SJSA1 (cell line): Measurements from ENCODE around the gene CISH. TPM values are rescaled to one million over a fixed set of nuclear protein-coding genes. Genes with fewer than 3 reads are reported as not detected.

ENCODE experiments used
- DNase-seq, 2 experiments: peaks; one replicate each; pipeline ENCODE4 v3.0.0-alpha.2; 2015 to 2020; ENCODE audit warnings: low spot score in 2 of 2, low read depth in 1 of 2
- H3K27ac ChIP-seq: fragments of 250-450 bp; sonication (Bioruptor Pico); 2 replicates; pipeline ENCODE4 v1.5.1; 2020; ENCODE audit warnings: mild to moderate bottlenecking, moderate library complexity
- H3K27me3 ChIP-seq: fragments of 250-450 bp; sonication (Bioruptor Pico); replicated peaks from 2 replicates; pipeline ENCODE4 v1.5.1; 2020; ENCODE audit warnings: mild to moderate bottlenecking, moderate library complexity
- H3K36me3 ChIP-seq: fragments of 250-450 bp; sonication (Bioruptor Pico); 2 replicates; pipeline ENCODE4 v1.5.1; 2020; ENCODE audit warnings: mild to moderate bottlenecking
- H3K4me1 ChIP-seq: fragments of 250-450 bp; sonication (Bioruptor Pico); replicated peaks from 2 replicates; pipeline ENCODE4 v1.6.1; 2021; ENCODE audit warnings: mild to moderate bottlenecking
- H3K4me3 ChIP-seq: fragments of 250-450 bp; sonication (Bioruptor Pico); 2 replicates; pipeline ENCODE4 v1.5.1; 2020; ENCODE audit warnings: mild to moderate bottlenecking
- H3K9me3 ChIP-seq: fragments of 250-450 bp; sonication (Bioruptor Pico); replicated peaks from 2 replicates; pipeline ENCODE4 v1.5.1; 2020; ENCODE audit warnings: mild to moderate bottlenecking
- total RNA-seq: library from RNA; depleted of rRNA; stranded (reverse); fragments of >200 nt; shearing (Covaris generic); gene quantifications from 2 replicates; pipeline ENCODE4 v1.2.3, GENCODE V29; 2014

Gene CISH
- total RNA-seq, 1 experiment from 2014 or later, result 0.92 TPM

DNA sequence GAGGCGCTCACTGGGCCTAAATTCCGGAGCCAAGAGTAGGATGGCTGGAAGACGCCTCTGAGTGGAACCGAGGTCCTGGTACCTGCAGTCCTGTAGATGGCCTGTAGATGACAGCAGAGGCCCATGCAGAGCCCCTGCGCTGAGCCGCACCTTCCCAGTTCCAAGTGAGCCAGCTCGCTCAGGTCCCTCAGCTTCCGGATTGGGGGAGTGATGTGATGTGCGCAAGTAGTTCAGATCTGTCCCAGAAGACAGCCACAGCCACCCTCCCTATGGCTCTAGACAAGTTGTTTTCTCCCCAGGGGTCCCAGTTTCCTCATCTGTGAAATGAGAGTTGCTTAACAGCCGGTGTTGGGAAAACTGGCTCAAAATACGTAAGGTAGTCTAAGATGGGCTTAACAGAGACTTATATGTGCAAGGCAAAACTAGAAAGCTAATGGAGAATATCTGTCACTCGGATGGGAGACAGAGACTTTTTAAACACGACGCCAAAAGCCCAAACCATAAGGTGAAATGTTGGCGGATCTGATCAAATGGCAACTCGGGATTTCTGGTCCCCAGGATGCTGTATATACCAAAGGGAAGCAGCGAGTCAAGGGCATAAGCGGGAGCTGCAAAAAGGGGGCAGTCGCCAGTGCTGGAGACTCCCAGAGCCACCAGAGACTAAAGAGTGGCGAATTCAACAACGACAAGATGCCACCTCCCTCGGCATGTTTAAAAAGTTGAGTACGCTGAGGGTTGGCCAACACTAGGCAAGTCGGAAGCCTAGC is 4.6 kb upstream of the CISH start:
- Histone ChIP-seq H3K27me3 (no peaks in the 10 kb centered on the region), H3K36me3 (no peaks in the 10 kb centered on the region), H3K27ac (no peak overlapping the region), H3K9me3 (no peaks in the 10 kb centered on the region), H3K4me1 (peaks cover 23% of the 10 kb centered on the region), H3K4me3 (peak overlapping the region; percentile 65)
- peak; percentile 69 to 77 for DNase-seq

DNA sequence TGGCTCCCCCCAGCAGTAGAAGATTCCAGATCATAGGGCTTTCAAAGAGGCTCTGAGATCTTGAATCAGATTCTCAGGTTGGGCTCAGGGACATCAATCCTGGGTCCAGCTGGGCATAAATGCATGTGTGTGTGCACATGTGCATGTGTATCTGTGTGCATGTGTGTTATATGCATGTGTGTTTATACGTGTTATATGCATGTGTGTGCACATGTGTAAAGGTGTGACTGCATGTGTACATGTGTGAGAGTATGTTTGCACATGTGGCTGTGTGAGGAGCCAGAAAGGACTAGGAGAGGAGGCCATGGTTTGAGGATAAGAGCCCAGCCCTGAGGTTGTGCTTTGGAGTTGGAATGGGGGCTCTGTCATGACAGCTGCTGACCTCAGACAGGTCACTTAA is 3.6 kb upstream of the CISH start:
- no peak for DNase-seq
- peaks cover 29% of the 10 kb centered on the region for H3K4me1 ChIP-seq
- no peak overlapping the region for H3K4me3 ChIP-seq
- no peaks in the 10 kb centered on the region for H3K9me3 ChIP-seq
- no peaks in the 10 kb centered on the region for H3K36me3 ChIP-seq
- no peaks in the 10 kb centered on the region for H3K27me3 ChIP-seq
- H3K27ac ChIP-seq, result no peak overlapping the region

GRCh38 chr3:50612970-50613846 is 1.6 kb upstream of the CISH start:
- no peaks in the 10 kb centered on the region for H3K9me3 ChIP-seq
- H3K27me3 ChIP-seq, result no peaks in the 10 kb centered on the region
- H3K36me3 ChIP-seq, result no peaks in the 10 kb centered on the region
- H3K27ac ChIP-seq, result no peak overlapping the region
- H3K4me1 ChIP-seq, result peaks cover 29% of the 10 kb centered on the region
- no peak overlapping the region for H3K4me3 ChIP-seq
- DNase-seq, result no peak

- Histone ChIP-seq H3K9me3 (no peaks in the 10 kb centered on the region), H3K27ac (no peak overlapping the region), H3K36me3 (no peaks in the 10 kb centered on the region), H3K4me3 (peak overlapping the region; percentile 43), H3K27me3 (no peaks in the 10 kb centered on the region), H3K4me1 (peaks cover 22% of the 10 kb centered on the region)
- DNase-seq, result peak in 1 of 2 experiments; percentile 14
These were observed 784 bp upstream of the CISH start for GRCh38 chr3:50612234-50612882.

- Histone ChIP-seq H3K36me3 (no peaks in the 10 kb centered on the region), H3K4me3 (peak overlapping the region; percentile 43), H3K27me3 (no peaks in the 10 kb centered on the region), H3K9me3 (no peaks in the 10 kb centered on the region), H3K4me1 (peaks cover 11% of the 10 kb centered on the region), H3K27ac (no peak overlapping the region)
- no peak for DNase-seq
These were observed 546 bp downstream of the CISH start for GRCh38 chr3:50610992-50611463.

DNA sequence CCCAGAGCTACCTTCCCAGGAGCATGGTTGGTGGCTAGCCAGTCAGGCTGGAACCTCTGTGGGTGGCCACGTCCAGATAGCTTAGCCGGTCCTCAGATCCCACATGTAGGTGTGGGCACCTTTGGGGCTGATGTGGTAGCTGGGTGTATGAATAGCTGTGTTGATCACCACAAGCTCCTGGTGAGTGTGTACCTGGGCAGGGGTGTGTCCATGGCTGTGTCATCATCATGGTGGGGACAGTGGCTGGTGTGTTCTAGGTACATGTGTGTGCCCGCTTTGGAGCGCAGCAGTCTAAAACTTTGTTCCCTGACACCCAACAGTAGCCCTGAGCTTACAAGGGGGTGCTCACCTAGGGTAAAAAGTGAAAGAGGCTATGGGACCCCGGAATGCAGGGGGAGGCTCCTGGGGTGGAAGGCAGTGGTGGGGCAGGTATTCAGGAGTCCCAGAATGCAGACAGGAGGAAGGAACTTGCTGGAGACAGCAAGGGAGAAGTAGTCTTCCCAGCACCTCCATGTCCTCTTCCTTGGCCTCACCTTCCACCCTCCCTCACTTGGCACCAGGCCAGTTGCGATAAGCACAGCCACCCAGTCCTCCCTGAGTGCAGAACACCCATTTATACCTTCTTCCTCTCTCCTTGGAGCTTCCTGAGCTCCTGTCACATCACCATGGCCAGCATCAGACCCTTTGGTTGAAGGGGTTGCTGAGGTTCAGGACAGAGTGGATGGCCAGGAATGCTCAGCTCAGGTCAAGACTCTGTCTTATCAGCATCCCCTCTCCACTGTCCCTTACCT is 1.2 kb downstream of the CISH start:
- Histone ChIP-seq H3K36me3 (no peaks in the 10 kb centered on the region), H3K4me1 (peaks cover 10% of the 10 kb centered on the region), H3K27me3 (no peaks in the 10 kb centered on the region), H3K9me3 (no peaks in the 10 kb centered on the region), H3K27ac (no peak overlapping the region), H3K4me3 (no peak overlapping the region)
- DNase-seq, result no peak

- Histone ChIP-seq H3K36me3 (no peaks in the 10 kb centered on the region), H3K4me1 (peaks cover 10% of the 10 kb centered on the region), H3K9me3 (no peaks in the 10 kb centered on the region), H3K4me3 (no peak overlapping the region), H3K27ac (no peak overlapping the region), H3K27me3 (no peaks in the 10 kb centered on the region)
- no peak for DNase-seq
These were observed 1.9 kb downstream of the CISH start for GRCh38 chr3:50609763-50610085.

- H3K27me3 ChIP-seq, result no peaks in the 10 kb centered on the region
- H3K27ac ChIP-seq, result no peak overlapping the region
- no peaks in the 10 kb centered on the region for H3K36me3 ChIP-seq
- H3K4me1 ChIP-seq, result peaks cover 10% of the 10 kb centered on the region
- H3K4me3 ChIP-seq, result no peak overlapping the region
- no peak for DNase-seq
- no peaks in the 10 kb centered on the region for H3K9me3 ChIP-seq
These were observed 2.4 kb downstream of the CISH start for GRCh38 chr3:50609071-50609762.

DNA sequence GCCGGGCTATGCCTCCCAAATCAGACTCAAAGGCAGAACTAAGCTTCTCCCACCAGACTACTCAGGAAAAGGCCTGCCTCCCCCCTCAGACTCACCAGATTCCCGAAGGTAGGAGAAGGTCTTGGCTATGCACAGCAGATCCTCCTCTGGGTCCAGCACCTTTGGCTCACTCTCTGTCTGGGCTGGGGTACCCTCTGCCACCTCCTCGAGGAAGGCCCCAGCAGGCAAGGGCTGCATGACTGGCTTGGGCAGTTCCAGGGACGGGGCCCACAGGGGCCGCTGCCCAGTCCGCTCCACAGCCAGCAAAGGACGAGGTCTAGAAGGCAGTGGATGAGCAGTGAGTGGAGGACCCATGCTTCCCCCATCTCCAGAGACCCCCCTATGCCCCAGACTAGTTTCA is 3.3 kb downstream of the CISH start:
- no peak for DNase-seq
- H3K4me1 ChIP-seq, result peaks cover 10% of the 10 kb centered on the region
- H3K9me3 ChIP-seq, result no peaks in the 10 kb centered on the region
- H3K27me3 ChIP-seq, result no peaks in the 10 kb centered on the region
- H3K36me3 ChIP-seq, result no peaks in the 10 kb centered on the region
- H3K27ac ChIP-seq, result no peak overlapping the region
- H3K4me3 ChIP-seq, result no peak overlapping the region

DNA sequence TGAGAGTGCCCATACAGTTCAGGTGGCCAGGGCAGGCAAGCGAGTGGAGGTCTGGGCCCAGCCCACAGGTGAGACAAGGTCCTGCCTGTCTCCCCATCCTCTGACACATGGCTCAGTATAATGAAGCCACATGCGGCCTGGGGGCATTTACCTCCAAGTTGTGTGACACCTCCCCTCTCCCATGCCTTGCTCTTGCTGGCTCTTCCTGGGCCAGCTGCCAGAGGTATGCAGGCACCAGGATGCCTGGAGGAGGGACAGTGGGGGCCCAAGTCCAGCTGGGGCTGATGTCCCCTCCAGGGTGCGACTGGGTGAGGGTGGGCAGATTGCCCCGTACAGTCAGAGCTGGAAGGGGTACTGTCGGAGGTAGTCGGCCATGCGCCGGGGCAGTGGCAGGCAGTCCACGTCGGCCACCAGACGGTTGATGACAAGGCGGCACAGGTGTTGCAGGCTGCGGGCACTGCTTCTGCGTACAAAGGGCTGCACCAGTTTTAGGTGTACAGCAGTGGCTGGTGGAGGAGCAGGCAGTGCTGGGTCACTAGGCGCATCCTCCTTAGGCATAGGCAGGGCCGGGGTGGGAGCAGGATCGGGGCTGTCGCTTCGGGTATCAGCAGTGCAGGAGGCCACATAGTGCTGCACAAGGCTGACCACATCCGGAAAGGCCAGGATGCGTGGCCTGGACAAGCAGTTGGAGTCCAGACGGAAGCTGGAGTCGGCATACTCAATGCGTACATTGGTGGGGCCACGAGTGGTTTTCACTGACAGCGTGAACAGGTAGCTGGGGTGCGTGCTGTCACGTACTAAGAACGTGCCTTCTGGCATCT is 4.1 kb downstream of the CISH start:
- H3K27ac ChIP-seq, result no peak overlapping the region
- no peaks in the 10 kb centered on the region for H3K36me3 ChIP-seq
- H3K9me3 ChIP-seq, result no peaks in the 10 kb centered on the region
- H3K4me1 ChIP-seq, result peaks cover 10% of the 10 kb centered on the region
- no peak for DNase-seq
- no peak overlapping the region for H3K4me3 ChIP-seq
- H3K27me3 ChIP-seq, result no peaks in the 10 kb centered on the region

- Histone ChIP-seq H3K36me3 (no peaks in the 10 kb centered on the region), H3K27me3 (no peaks in the 10 kb centered on the region), H3K4me1 (peaks cover 19% of the 10 kb centered on the region), H3K4me3 (no peak overlapping the region), H3K27ac (no peak overlapping the region), H3K9me3 (no peaks in the 10 kb centered on the region)
- no peak for DNase-seq
These were observed 5.0 kb downstream of the CISH start for GRCh38 chr3:50606596-50606995.

DNA sequence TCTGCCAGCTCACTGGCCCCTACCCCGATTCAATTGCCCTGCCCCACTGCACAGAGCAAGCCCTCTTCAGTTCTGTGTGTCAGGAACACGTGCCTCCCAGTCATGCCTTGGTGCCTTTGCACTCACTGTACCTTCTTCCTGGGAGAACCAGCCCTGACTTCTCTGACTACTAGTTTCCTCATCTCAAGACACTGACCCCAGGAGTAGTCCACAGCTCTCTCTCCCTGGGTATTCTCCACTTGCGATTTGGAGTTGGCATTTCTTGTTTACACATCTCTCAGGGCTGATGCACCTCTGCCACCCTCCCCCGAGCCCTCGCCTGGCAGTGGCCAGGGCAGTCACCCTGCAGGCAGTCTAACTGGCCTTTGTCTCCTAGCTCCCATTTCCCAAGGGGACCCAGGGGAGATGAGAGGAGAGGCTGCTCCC is 5.7 kb downstream of the CISH start:
- DNase-seq, result no peak

More for the DNA sequence above, 5.7 kb downstream of the CISH start:
- H3K36me3 ChIP-seq, result no peaks in the 10 kb centered on the region
- no peak overlapping the region for H3K4me3 ChIP-seq
- H3K9me3 ChIP-seq, result no peaks in the 10 kb centered on the region
- H3K27ac ChIP-seq, result no peak overlapping the region
- no peaks in the 10 kb centered on the region for H3K27me3 ChIP-seq
- peaks cover 20% of the 10 kb centered on the region for H3K4me1 ChIP-seq
